Measurements from ENCODE around the gene GPN2.

- TF ChIP-seq CTCF (IDR thresholded peaks at IDR 0.05; ENCODE audit: low read depth, low read length, missing input control) (no peak), MAX (IDR thresholded peaks at IDR 0.05) (no peak), REST (IDR thresholded peaks at IDR 0.05) (no peak), TAF1 (conservative IDR thresholded peaks at IDR 0.05) (no peak), RAD21 (IDR thresholded peaks at IDR 0.05) (no peak), ATF3 (IDR thresholded peaks at IDR 0.05) (no peak)
Measured at GRCh38 chr1:26856604-26857469, 33.2 kb downstream of the GPN2 start.
